Retina (tissue), 1 donor: ENCODE data around the gene DIDO1.

ENCODE experiments used
- DNase-seq: peaks from one replicate; pipeline ENCODE4 v3.0.0-alpha.2; 2016

Gene DIDO1

GRCh38 chr20:62926229-62927127 is at the start of gene DIDO1:
Gene DIDO1, minus strand, starts transcription at chr20:62926505.
- peak; percentile 95 for DNase-seq

DNA sequence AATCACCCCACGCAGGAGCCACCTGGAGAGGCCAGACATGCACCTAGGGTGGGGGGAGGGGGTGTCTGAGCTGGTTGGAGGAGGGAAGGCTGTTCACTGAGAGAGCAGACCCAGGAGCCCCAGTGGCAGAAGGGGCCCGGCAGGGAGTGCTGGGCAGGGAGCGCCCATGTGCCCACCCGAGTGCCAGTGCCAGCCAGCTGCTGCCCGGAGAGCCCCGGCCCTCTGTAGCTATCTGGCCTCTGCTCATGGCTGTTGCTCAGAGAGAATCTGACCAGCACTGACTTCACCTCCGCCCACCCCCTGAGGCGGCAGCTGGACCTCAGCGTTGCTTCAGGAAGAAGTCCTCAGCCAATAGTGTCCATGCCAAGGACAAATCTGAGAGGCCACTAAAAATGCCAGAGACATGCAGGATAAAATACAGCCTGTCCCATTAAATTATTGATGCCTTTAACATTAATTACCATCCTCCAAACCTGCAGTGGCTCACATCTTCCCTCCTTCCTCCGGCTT is 49.0 kb upstream of the DIDO1 start:
- DNase-seq, result no peak

DNA sequence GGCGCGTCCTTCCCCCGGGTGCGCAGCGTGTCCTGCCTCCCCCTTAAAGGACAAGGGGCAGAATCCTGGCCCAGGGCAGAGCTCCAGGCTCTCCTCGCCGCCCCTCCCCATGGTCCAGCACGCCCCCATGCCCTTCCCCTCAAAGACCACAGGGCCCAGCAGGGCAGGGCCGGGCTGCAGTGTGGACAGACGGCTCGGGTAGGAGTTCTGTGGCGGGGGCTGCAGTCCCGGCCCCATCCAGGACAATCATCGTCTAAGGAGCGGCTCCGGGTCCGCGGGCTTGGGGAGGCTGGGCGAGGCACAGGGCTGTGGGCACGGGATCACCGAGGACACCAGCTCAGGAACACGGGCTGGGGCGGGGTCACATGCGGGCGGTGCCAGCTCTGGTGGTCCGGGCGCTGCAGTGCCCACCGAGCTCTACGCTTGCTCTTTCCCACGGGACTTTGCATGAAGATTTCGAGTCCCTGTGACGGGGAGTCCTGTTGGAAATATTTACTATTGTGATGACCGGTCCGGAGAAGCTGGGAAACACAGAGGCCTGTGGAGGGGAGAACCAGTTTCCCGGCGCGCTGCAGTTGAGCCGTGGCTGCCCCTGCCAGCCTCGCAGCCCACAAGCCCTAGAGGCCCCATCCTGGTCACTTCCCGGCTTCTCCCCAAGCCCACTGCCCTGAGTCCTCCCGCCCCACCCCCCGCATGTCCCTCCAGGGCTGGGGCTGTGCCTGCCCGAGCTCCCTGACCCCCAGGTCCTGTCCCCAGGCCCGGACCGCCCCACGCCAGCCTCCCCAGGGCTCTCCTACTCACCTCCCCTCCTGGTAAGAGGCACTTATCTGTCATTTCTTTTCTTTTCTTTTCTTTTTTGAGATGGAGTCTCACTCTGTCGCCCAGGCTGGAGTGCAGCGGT is 46.8 kb upstream of the DIDO1 start:
- peak; percentile 53 for DNase-seq

DNA sequence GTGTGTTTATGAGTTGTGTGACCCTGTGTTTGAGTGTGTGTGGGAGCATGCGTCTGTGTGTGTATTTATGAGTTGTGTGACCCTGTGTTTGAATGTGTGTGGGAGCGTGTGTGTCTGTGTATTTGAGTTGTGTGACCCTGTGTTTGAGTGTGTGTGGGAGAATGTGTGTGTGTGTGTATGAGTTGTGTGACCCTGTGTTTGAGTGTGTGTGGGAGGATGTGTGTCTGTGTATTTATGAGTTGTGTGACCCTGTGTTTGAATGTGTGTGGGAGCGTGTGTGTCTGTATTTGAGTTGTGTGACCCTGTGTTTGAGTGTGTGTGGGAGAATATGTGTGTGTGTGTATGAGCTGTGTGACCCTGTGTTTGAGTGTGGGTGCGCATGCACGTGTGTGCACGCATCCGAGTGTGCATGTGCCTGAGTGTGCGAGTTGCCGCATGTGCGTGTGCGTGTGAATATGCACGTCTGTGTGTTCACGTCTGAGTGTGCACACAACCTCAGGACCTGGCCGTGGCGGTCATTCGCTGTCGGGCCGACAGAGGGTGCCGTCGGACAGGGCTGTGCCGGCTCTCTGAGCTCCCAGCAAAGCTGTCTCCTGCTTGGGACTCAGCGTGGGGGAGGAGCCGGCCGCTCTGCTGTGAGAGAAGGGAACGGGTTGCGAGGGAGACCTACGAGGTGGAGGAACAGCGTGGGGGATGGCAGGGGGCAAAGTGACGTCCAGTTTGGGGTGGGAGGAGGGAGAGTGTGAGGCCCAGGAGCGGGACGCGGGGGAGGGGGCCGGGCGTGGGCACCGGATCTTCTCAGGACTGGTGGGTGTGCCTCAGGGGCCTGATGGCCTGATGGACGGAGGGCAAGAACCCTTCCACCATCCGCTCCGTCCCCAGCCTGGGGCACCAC is 45.9 kb upstream of the DIDO1 start:
- peak; percentile 89 for DNase-seq

- no peak for DNase-seq
Observed at GRCh38 chr20:62971211-62971949, 45.1 kb upstream of the DIDO1 start.

DNA sequence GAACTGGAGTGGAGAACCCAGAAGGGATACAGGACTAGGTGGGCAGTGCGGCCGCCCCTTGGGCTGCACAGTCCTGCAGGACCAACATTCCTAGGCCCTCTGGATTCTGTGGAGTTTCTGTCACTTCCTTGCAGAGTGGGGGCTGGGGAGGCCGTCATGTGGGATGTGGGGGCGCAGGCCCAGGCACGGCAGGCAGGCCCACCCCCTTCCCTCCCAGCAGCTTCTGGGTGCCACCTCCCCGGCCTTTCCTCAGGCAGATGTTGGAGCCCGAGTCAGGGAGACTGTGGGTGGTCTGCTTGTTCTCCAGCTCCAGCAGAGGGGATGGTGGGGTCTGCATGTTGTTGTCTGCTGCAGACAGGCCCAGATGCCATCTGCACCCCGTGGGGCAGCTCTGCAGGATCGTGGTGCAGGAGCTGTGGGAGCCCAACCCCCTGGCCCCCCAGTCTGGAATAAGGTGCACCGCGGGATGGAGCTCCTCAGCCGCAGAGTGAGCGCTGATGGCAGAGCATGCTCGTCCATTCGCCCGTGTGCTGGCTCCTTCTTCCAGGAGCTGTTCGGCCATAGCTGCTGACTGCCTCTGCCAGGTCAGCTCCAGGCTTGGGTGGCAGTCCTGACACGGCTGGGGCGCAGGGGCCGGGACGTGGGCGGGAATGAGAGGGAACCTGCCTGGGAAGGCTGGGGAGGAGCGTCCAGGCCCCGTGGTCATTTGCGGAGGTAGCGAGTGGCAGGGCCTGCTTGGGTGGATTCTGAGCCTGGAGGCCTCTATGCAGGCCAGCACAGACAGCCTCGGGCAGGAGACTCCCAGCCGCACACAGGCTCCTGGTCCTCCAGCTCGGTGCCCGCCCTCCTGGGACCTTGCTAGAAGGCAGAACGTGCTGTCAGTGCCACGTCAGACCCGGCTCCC is 44.3 kb upstream of the DIDO1 start:
- DNase-seq, result no peak

DNA sequence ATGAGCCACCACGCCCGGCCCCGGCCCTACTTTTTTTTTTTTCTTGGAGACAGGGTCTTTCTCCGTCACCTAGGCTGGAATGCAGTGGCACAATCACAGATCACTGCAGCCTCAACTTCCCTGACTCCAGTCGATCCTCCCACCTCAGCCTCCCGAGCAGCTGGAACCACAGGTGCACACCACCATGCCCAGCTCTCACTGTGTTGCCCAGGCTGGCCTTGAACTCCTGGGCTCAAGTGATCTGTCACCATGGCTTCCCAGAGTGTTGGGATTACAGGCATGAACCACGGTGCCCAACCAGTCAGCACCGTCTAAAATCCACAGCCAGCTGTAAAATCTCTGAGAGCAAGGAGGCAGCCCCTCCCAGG is 43.6 kb upstream of the DIDO1 start:
- DNase-seq, result no peak

- no peak for DNase-seq
Observed at GRCh38 chr20:62969179-62969760, 43.0 kb upstream of the DIDO1 start.

GRCh38 chr20:62968378-62969178 is 42.3 kb upstream of the DIDO1 start:
- no peak for DNase-seq

DNA sequence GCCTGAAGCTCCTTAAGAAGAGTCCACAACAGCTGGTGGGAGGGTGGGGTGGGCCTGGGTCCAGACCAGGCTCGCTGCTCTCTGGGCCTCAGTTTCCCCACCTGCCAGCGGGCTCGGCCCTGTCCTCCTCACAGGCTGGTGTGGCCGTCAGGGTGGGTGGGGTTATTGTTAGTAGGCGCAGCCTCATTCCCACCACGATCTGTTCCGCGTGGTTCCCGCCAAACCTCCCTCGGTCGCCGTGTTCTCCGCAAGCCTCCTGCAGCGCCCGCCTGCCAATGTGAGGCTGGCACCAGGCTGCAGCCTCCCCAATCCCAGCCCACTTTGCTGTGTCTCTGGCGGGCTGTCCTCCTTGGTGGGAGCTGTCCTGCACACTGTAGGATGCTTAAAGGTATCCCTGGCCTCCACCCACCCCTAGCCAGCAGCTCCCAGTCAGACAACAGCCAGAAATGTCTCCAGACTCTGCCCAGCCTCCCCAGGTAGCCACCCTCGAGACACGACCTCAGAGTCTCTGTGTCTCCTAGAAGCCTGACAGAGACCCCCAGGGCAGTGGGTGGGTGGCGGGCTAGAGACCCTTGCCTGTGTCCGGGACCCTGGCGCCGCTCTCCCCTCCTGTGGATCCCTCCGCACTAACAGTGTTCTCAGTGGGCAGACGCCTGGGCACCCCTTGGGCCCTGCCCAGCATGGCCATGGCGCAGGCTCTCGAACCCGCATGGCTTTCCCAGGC is 41.5 kb upstream of the DIDO1 start:
- DNase-seq, result no peak

DNA sequence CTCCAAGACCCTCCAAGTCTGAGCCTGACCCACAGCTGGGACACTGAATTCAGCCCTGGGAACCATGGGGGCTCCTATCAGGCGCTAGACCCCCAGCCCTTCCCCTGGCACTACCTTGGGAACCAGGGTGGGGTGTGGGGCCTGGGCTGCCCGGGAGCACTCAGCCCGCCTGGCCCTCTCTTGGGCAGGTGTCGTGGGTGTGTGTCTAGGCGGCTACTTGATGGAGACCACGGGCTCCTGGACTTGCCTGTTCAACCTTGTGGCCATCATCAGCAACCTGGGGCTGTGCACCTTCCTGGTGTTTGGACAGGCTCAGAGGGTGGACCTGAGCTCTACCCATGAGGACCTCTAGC is 40.8 kb upstream of the DIDO1 start:
- no peak for DNase-seq

GRCh38 chr20:62966212-62967148 is 40.2 kb upstream of the DIDO1 start:
- peak; percentile 1 for DNase-seq

DNA sequence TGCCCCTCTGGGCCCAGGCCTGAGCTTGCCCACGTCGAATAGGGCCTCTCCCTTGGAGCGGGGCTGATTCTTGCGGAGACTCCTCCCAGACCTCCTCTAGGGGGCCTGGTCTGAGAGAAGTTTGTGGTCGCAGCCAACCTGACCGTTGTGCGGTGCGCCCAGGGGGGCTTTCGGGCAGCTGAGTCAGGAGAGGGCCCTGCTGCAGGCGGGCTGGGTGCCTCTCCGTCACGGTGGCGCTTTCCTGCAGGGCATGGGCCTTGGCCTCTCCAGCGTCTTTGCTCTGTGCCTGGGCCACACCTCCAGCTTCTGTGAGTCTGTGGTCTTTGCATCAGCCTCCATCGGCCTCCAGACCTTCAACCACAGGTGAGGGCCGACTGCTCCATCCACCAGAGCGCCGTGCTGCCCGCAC is 39.1 kb upstream of the DIDO1 start:
- no peak for DNase-seq

- peak; percentile 1 for DNase-seq
Observed at GRCh38 chr20:62964700-62965099, 38.4 kb upstream of the DIDO1 start.

- peak; percentile 0 for DNase-seq
Observed at GRCh38 chr20:62963614-62964397, 37.5 kb upstream of the DIDO1 start.

GRCh38 chr20:62962891-62963613 is 36.7 kb upstream of the DIDO1 start:
- DNase-seq, result peak; percentile 1
